Measurements from ENCODE around the gene MDFI.

GRCh38 chr6:41618598-41618997 lies 19.7 kb upstream of the MDFI start:
- TF ChIP-seq EZH2phosphoT487 (IDR thresholded peaks at IDR 0.05; ENCODE audit: borderline replicate concordance, low read depth) (no peak), POLR2AphosphoS5 (IDR thresholded peaks at IDR 0.05; ENCODE audit: low read depth, low read length) (no peak), GABPA (IDR thresholded peaks at IDR 0.05; ENCODE audit: low read depth) (no peak), TEAD4 (IDR thresholded peaks at IDR 0.05; ENCODE audit: borderline replicate concordance, insufficient read depth) (no peak), SMC3 (IDR thresholded peaks at IDR 0.05; ENCODE audit: low read depth, low read length) (no peak), CTCF (IDR thresholded peaks at IDR 0.05) (no peak), TAF1 (IDR thresholded peaks at IDR 0.05; ENCODE audit: borderline replicate concordance, low read depth, low read length) (no peak), YY1 (IDR thresholded peaks at IDR 0.05; ENCODE audit: low read depth) (no peak), MEF2A (IDR thresholded peaks at IDR 0.05; ENCODE audit: borderline replicate concordance, low read depth) (no peak), TCF12 (IDR thresholded peaks at IDR 0.05) (no peak), RXRA (IDR thresholded peaks at IDR 0.05; ENCODE audit: borderline replicate concordance, low read depth) (no peak), PBX3 (IDR thresholded peaks at IDR 0.05) (no peak), USF2 (IDR thresholded peaks at IDR 0.05; ENCODE audit: borderline replicate concordance, low read depth, low read length) (no peak), EP300 (IDR thresholded peaks at IDR 0.05; ENCODE audit: borderline replicate concordance in 1 of 2, low read depth in 1 of 2, low read length in 1 of 2) (no peak)

Measured in SK-N-SH (cell line).